HG03521 (cell line): ENCODE results near the gene GPX4.
"Not testable (repeated sequence)": the region's sequence is repeated elsewhere in the genome, so short reads cannot be mapped to it uniquely, and the experiment has no call there.

ENCODE experiments used
- ATAC-seq: cut with Tn5 transposase; IDR thresholded peaks from one replicate; pipeline ENCODE4 v1.9.1; 2021; ENCODE audit warnings: mild to moderate bottlenecking, moderate library complexity; ENCODE audit not compliant: unreplicated experiment

The GPX4 gene

DNA sequence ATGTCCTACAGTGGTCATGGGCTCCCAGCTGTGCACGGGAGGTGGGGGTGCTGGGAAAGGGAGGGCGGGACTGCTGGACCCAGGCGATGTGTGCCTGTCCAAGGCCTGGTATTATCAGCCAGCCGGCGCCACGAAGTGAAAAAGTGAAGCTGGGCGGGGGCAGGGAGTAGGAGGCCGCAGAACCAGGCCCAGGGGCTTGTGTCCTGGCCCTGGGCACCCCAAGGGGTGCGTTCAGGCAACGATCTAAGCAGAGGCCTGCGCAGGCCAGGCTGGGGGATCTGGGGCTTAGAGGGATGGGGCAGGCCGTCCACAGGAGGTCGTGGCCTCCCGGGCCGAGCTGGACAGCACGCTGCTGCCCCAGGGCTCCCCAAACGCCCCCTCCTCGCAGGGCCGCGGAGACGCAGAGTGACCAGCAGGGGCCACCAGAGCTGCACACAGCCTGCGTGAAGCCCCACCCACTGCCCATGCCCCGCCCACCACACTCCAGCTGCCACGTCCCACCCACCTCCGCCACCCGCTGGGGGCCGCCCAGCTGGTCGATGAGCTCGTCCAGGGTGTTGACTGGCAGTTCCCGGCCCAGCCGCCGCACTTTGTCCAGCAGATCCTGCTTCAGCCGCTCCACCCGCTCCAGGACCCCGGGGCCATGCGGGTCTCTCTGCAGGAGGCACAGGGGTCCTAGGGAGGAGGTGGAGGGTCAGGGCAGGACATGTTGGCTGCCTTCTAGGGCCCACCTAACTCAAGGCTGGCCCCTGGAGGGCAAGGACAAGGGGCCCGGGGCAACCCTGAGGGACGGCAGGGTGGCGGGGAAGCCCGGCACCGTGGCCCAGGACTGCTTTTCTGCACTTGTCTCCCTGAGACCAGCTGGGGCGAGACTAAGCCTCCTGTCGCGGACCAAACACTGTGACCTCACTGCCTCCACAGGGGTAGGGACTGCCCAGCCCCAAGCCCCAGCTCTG lies 9.5 kb downstream of the GPX4 start:
- ATAC-seq, result no peak

DNA sequence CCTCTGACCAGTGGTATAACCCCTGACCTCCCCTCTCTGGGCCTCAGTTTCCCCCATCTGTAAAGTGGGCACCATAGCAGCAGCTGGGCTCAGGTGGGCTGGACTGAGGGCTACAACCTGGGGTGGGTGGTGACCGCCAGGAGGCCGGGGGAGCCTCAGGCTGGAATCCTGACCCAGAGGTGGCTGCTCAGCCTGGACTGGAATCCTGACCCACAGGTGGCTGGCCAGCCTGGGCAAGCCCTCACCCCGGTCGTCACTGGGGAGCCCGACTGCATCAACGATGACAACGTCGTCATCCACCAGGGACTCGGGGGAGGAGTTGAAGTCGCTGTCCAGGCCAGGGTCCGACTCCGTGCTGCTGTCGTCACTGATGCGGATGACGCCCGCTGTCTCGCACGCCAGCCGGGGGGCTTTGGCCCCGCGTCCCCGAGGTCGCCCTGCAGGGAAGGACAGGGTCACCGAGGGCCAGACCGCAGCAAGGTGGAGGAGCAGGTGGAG lies 10.2 kb downstream of the GPX4 start:
- no peak for ATAC-seq

- not testable (repeated sequence) for ATAC-seq
Observed at GRCh38 chr19:1114728-1115127, 10.9 kb downstream of the GPX4 start.

DNA sequence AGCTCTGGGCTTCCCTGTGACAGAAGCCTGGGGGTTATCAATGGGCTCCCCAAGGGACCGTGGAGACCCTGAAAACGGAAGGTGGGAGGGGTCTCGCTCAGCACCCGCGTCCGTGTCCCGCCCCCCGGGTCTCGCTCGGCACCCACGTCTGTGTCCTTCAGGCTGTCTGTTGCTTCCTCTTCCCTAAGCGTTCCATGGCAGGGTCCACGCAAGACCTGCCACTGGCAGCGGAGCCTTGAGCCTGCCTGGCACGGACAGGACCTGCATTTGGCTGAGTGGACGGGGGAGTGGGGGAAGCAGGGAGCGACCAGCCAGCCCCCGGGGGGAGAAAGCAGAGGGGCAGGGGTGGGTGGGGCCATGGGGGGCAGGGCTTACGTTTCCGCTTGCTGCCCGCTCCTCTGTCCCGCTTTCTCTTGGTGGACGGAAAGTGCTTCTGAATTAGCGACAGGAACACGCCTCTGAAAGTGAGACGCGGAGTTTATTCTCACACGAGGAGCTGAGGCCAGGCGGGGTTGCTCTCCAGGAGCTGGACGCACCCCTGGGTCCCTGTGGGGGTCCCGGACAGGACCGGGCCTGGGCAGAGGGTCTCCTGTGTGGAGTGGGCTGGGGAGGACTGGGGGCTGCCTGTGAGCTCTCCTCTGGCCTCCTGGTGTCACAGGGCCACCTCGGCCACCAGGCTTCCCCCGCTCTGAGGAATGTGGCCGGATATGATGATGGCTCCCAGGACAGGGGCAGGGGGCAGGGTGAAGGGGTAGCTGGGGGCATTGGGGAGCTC lies 12.0 kb downstream of the GPX4 start:
- ATAC-seq, result no peak

DNA sequence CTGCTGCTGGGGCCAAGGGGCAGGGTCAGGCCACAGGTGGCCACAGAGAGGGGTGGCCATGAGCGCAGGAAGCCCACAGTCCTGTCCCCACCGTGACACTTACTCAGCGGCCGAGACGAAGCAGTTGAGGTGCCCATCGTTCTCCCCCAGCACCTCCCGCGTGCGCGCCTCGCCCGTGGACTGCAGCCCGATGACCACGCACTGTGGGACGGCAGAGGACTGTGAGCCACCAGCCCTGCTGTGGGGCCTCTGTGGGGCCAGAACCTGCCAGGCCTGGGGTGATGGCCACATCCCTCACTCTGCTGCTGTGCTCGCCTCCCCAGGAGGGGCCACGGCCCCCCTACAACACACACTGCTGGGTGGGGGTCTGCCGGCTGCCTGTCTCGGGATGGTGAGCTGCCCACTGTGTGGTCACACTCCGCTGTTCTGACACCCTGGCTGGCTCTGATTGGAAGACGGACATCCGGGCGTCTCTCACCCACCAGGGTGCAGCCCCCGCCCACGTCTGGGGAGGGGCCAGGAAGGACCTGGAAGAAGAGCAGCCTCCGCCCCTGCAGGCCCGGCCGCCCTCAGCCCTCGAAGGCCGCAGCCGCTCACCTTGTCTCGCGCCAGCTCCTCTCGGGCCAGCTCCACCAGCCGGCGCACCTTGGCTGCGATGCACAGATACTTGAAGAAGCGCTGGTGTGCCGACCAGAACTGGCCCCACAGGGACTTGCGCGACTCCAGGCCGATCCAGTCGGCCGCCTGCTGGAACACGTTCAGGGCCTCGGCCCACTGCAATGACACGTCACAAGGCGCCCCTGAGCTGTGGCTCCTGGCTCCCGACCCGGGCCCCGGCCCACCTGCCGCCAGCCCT lies 13.2 kb downstream of the GPX4 start:
- no peak for ATAC-seq

DNA sequence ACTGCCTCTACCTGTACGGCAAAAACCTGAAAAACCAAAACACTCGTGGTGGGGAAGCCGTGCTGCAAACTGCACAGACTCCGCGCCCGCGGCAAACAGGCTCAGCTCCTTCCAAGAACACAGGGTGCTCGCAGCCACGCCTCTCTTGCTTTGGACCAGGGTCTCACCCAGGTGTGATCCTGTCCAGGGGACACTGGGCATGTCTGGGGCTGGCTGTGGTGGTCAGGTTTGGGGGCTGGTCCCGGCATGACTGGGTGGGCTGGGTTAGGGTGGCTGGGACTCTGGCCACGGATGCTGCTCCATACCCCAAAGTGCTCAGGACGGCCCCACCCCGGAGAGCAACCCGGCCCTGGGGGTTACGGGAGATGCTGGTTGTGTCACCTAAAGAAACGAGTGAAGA lies 13.9 kb downstream of the GPX4 start:
- ATAC-seq, result no peak

- no peak for ATAC-seq
Observed at GRCh38 chr19:1118999-1119398, 15.2 kb downstream of the GPX4 start.

GRCh38 chr19:1119475-1120217 lies 15.9 kb downstream of the GPX4 start:
- no peak for ATAC-seq

- ATAC-seq, result no peak
Observed at GRCh38 chr19:1121395-1121794, 17.6 kb downstream of the GPX4 start.

DNA sequence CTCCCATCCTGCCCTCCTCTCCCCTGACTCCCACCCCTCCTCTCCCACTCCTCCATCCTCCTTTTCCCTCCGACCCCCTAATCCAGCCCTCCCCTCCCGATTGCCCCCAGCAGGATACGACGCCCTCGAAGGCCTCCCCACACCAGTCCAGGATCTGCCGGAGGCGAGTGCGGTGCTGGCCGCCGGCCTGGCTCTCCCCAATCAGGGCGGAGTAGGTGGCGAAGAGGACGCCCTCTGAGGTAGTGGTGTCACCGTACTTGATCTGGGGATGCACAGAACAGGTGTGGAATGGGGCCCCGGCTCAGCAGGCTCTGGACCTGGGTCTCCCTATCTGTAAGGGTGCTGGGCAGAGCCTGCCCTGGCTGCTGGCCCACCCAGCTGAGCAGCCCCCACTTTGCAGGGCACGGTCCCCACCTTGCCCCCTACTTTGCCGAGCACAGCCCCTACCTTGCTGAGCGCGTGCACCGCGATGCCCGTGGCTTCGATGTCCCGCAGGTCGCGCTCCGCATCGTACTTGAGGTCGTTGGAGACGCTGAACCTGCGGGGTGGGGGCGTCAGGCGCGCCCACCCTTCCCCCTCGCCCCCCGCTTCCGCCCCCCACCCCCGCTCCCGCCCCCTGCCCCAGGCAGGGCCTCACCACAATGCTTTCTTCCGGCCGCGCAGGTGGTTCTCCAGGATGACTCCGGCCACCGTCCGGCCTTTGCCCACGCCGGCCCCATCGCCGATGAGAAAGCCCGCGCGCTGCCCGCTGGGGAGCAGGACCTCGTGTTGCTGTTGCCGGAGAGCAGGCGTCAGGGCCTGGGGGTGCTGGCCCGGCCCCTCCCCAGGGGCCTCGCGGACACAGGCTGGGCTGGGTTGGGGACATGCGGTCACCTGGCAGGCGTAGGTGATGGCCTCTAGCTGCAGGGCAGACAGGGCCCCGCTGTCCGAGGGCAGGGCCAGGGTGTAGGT lies 18.5 kb downstream of the GPX4 start:
- no peak for ATAC-seq

DNA sequence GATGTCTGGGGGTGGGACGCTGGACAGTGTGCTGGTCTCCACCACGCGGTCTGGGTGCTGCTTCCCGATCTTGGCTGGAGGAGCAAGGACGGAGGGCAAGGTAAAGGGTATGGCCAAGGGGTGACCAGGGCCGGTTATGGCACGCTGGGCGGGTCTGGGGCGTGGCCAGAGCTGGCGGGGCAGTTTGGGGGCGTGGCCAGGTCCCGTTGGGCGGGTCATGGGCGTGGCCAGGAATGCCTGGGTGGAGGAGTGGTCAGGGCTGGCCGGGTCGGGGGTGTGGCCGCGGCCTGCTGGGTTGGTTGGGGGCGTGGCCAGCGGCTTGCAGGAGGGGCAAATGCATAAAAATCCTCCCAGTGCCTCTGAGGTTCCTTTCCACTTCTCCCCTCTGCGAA lies 19.2 kb downstream of the GPX4 start:
- no peak for ATAC-seq

- ATAC-seq, result no peak
Observed at GRCh38 chr19:1123381-1123780, 19.6 kb downstream of the GPX4 start.

DNA sequence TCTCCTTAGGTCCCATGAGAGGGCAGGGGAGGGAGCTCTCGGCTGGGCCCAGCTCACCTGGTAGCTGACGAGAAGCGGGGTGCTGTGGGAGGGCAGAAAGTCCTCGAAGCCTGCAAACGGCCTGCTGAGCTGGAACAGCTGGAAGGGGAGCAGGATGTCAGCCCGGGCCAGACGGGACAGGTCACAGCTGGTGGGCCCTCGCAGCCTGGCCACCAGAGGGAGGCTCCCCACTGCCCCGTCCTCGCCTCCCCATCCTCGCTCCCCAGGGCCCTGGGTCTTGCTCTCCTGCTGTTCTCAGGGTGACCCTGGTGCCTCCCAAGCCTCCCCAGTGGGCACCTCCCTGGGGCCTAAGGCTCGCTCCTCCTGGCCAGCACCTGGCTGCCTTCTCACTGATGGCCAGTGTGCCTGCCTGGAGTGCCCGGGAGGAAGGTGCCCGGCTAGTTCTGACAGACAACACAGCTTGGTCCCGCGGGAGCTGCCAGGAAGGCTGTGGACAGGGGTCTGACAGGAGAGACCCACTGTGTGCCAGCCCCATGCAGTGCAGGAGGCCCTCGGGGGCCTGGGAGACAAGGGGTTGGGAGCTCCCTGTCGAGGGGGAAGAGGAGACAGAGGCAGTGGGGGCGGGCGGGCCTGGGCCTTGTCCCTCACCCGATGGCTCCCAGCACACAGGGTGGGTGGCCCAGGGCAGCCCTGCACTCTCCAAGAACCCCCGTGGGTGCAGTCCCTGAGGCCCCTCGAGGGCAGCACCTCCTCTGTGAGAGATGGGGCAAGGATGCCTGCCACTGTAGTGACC lies 20.3 kb downstream of the GPX4 start:
- ATAC-seq, result no peak

DNA sequence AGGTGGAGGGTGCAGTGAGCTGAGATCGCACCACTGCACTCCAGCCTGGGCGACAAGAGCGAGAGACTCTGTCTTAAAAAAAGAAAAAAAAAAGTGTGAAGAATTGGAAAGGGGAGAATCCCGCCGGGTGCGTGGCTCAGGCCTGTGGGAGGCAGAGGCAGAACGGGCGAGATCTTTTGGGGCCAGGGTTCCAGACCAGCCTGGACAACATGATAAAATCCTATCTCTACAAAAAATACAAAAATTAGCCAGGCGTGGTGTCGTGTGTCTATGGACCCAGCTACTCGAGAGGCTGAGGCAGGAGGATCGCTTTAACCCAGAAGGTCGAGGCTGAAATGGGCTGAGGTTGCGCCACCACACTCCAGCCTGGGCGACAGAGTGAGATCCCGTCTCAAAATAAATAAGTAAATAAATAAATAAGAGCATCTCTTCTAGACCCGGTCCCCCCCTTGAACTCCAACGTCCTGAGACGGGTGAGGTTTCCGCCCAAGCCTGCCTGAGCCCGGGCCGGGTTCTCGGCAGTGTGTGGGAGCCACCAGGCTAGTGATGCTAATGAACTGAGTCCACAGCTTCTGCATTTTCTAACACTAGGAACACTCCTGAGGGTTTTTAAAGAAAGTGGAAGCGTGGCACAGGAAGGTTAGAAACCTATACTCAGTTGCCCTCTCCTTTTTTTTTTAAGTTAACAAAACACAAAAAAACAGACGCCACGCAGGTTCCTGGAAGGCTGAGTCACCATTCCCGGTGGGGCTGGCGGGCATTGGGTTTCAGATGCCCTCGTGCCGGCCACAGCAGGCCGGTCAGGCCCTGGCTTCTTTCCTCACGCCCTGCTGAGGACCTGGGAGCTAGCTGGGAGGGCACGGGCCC lies 22.0 kb downstream of the GPX4 start:
- ATAC-seq, result no peak

GRCh38 chr19:1126984-1127760 lies 23.4 kb downstream of the GPX4 start:
- ATAC-seq, result no peak

- no peak for ATAC-seq
Observed at GRCh38 chr19:1128106-1128505, 24.3 kb downstream of the GPX4 start.

GRCh38 chr19:1129084-1129483 lies 25.3 kb downstream of the GPX4 start:
- not testable (repeated sequence) for ATAC-seq
